Immature natural killer cell (primary cell): Measurements from ENCODE around the gene GHRL. TPM values are rescaled to one million over a fixed set of nuclear protein-coding genes. Genes with fewer than 3 reads are reported as not detected.
"Not testable (repeated sequence)": the region's sequence is repeated elsewhere in the genome, so short reads cannot be mapped to it uniquely, and the experiment has no call there.

ENCODE experiments used
- DNase-seq, 3 donors: peaks; one replicate each; pipeline ENCODE4 v3.0.0; 2022; ENCODE audit warnings: mixed read lengths in 1 of 3
- H3K27ac Mint-ChIP-seq, 6 donors: one replicate each; pipeline ENCODE4 v1.8.0; 2020; ENCODE audit warnings: mixed read lengths in 6 of 6, mild to moderate bottlenecking in 5 of 6, inconsistent platforms in 4 of 6, moderate library complexity in 3 of 6
- H3K27me3 Mint-ChIP-seq, 3 donors: one replicate each; pipeline ENCODE4 v1.8.0; 2020 to 2021; ENCODE audit warnings: low read depth in 3 of 3, mild to moderate bottlenecking in 3 of 3, mixed read lengths in 3 of 3, moderate library complexity in 3 of 3, inconsistent platforms in 1 of 3
- H3K36me3 Mint-ChIP-seq, 3 donors: one replicate each; pipeline ENCODE4 v1.8.0; 2020; ENCODE audit warnings: mixed read lengths in 3 of 3, inconsistent platforms in 2 of 3, mild to moderate bottlenecking in 2 of 3
- H3K4me1 Mint-ChIP-seq, 2 donors: one replicate each; pipeline ENCODE4 v1.8.0; 2020; ENCODE audit warnings: inconsistent platforms in 2 of 2, mild to moderate bottlenecking in 2 of 2, mixed read lengths in 2 of 2, moderate library complexity in 1 of 2
- H3K4me3 Mint-ChIP-seq, 5 donors: one replicate each; pipeline ENCODE4 v1.8.0; 2020; ENCODE audit warnings: mild to moderate bottlenecking in 5 of 5, mixed read lengths in 5 of 5, inconsistent platforms in 3 of 5, moderate library complexity in 3 of 5
- H3K9me3 Mint-ChIP-seq, 6 donors: one replicate each; pipeline ENCODE4 v1.8.0; 2020; ENCODE audit warnings: mild to moderate bottlenecking in 6 of 6, mixed read lengths in 6 of 6, inconsistent platforms in 4 of 6, moderate library complexity in 3 of 6
- polyA plus RNA-seq, 3 donors: library from polyadenylated mRNA; unstranded; fragments of 300-500 nt; fragmentation: Illumina TruSeq; gene quantifications; one replicate each; pipeline ENCODE4 v1.2.3, GENCODE V29; 2021

Gene GHRL
- polyA plus RNA-seq, 3 donors from 2014 or later, result 0.94 to 8.3 (median 1.7) TPM

- H3K4me3 Mint-ChIP-seq, result not testable (repeated sequence)
- peaks cover 0 to 37% (median 3%) of the 10 kb centered on the region in 3 donors for H3K36me3 Mint-ChIP-seq
- peaks cover 48 to 83% of the 10 kb centered on the region in 2 donors for H3K4me1 Mint-ChIP-seq
Measured at GRCh38 chr3:10272476-10272875, 20.3 kb downstream of the GHRL start.

GRCh38 chr3:10269443-10269842, 23.3 kb downstream of the GHRL start:
- Mint-ChIP-seq H3K4me1 (peaks cover 58 to 81% of the 10 kb centered on the region in 2 donors), H3K9me3 (no peaks in the 10 kb centered on the region), H3K36me3 (peaks cover 0 to 40% (median 10%) of the 10 kb centered on the region in 3 donors), H3K4me3 (no peak overlapping the region), H3K27me3 (peaks cover 0 to 6% (median 4%) of the 10 kb centered on the region in 3 donors), H3K27ac (peak overlapping the region in 2 of 6 donors; percentile 45 to 65)
- DNase-seq, result no peak

More at GRCh38 chr3:10272476-10272875, 20.3 kb downstream of the GHRL start:
- peak overlapping the region in 2 of 6 donors; percentile 43 to 58 for H3K27ac Mint-ChIP-seq
- not testable (repeated sequence) for H3K27me3 Mint-ChIP-seq, H3K9me3 Mint-ChIP-seq, DNase-seq

- peaks cover 0 to 43% (median 12%) of the 10 kb centered on the region in 3 donors for H3K36me3 Mint-ChIP-seq
- peaks cover 58 to 81% of the 10 kb centered on the region in 2 donors for H3K4me1 Mint-ChIP-seq
- H3K4me3 Mint-ChIP-seq, result no peak overlapping the region
Measured at GRCh38 chr3:10268930-10269329, 23.8 kb downstream of the GHRL start.

GRCh38 chr3:10268116-10268515, 24.6 kb downstream of the GHRL start:
- Mint-ChIP-seq H3K9me3 (no peaks in the 10 kb centered on the region), H3K36me3 (peaks cover 6 to 48% (median 20%) of the 10 kb centered on the region in 3 donors), H3K4me3 (no peak overlapping the region), H3K27me3 (peaks cover 0 to 6% (median 4%) of the 10 kb centered on the region in 3 donors), H3K4me1 (peaks cover 59 to 81% of the 10 kb centered on the region in 2 donors), H3K27ac (peak overlapping the region in 1 of 6 donors; percentile 31)
- no peak for DNase-seq

More at GRCh38 chr3:10268930-10269329, 23.8 kb downstream of the GHRL start:
- Mint-ChIP-seq H3K27ac (peak overlapping the region in 4 of 6 donors; percentile 31 to 67 (median 50)), H3K27me3 (peaks cover 0 to 6% (median 4%) of the 10 kb centered on the region in 3 donors), H3K9me3 (no peaks in the 10 kb centered on the region)
- no peak for DNase-seq

- not testable (repeated sequence) for H3K9me3 Mint-ChIP-seq, DNase-seq, H3K27me3 Mint-ChIP-seq, H3K4me3 Mint-ChIP-seq
- peaks cover 61 to 87% of the 10 kb centered on the region in 2 donors for H3K4me1 Mint-ChIP-seq
- peaks cover 10 to 52% (median 25%) of the 10 kb centered on the region in 3 donors for H3K36me3 Mint-ChIP-seq
- peak overlapping the region in 4 of 6 donors; percentile 15 to 68 (median 50) for H3K27ac Mint-ChIP-seq
Measured at GRCh38 chr3:10266936-10267335, 25.8 kb downstream of the GHRL start.

- H3K27ac Mint-ChIP-seq, result peak overlapping the region; percentile 5 to 74 (median 36)
- peaks cover 64 to 88% of the 10 kb centered on the region in 2 donors for H3K4me1 Mint-ChIP-seq
- no peaks in the 10 kb centered on the region for H3K9me3 Mint-ChIP-seq
- no peak for DNase-seq
- peaks cover 16 to 57% (median 33%) of the 10 kb centered on the region in 3 donors for H3K36me3 Mint-ChIP-seq
- peak overlapping the region in 3 of 5 donors; percentile 2 to 43 (median 17) for H3K4me3 Mint-ChIP-seq
- H3K27me3 Mint-ChIP-seq, result peaks cover 0 to 6% (median 4%) of the 10 kb centered on the region in 3 donors
Measured at GRCh38 chr3:10265833-10266232, 26.9 kb downstream of the GHRL start.

GRCh38 chr3:10263646-10264363, 28.9 kb downstream of the GHRL start:
- peak; percentile 19 to 45 (median 27) for DNase-seq
- Mint-ChIP-seq H3K27ac (peak overlapping the region; percentile 73 to 89 (median 82)), H3K4me1 (peaks cover 74 to 93% of the 10 kb centered on the region in 2 donors), H3K27me3 (peaks cover 0 to 6% (median 5%) of the 10 kb centered on the region in 3 donors), H3K9me3 (no peaks in the 10 kb centered on the region), H3K36me3 (peaks cover 17 to 58% (median 41%) of the 10 kb centered on the region in 3 donors), H3K4me3 (peak overlapping the region; percentile 3 to 68 (median 34))

- Mint-ChIP-seq H3K4me1 (peaks cover 70 to 88% of the 10 kb centered on the region in 2 donors), H3K27me3 (peaks cover 0 to 6% (median 5%) of the 10 kb centered on the region in 3 donors), H3K27ac (peak overlapping the region; percentile 28 to 81 (median 67)), H3K36me3 (peaks cover 17 to 49% (median 35%) of the 10 kb centered on the region in 3 donors), H3K4me3 (peak overlapping the region in 1 of 5 donors; percentile 19), H3K9me3 (no peaks in the 10 kb centered on the region)
- no peak for DNase-seq
Measured at GRCh38 chr3:10262027-10262426, 30.7 kb downstream of the GHRL start.

- Mint-ChIP-seq H3K9me3 (no peaks in the 10 kb centered on the region), H3K27ac (peak overlapping the region; percentile 33 to 75 (median 71)), H3K36me3 (peaks cover 21 to 45% (median 39%) of the 10 kb centered on the region in 3 donors), H3K4me1 (peaks cover 71 to 89% of the 10 kb centered on the region in 2 donors), H3K27me3 (peaks cover 0 to 8% (median 6%) of the 10 kb centered on the region in 3 donors), H3K4me3 (no peak overlapping the region)
- DNase-seq, result no peak
Measured at GRCh38 chr3:10260211-10260701, 32.5 kb downstream of the GHRL start.

- Mint-ChIP-seq H3K27me3 (peaks cover 0 to 5% (median 5%) of the 10 kb centered on the region in 3 donors), H3K27ac (peak overlapping the region; percentile 33 to 75 (median 69)), H3K9me3 (no peaks in the 10 kb centered on the region), H3K36me3 (peaks cover 21 to 45% (median 39%) of the 10 kb centered on the region in 3 donors), H3K4me3 (no peak overlapping the region), H3K4me1 (peaks cover 73 to 92% of the 10 kb centered on the region in 2 donors)
- no peak for DNase-seq
Measured at GRCh38 chr3:10259798-10260197, 32.9 kb downstream of the GHRL start.

GRCh38 chr3:10259036-10259435, 33.7 kb downstream of the GHRL start:
- Mint-ChIP-seq H3K27ac (peak overlapping the region; percentile 51 to 77 (median 74)), H3K27me3 (peaks cover 0 to 5% (median 2%) of the 10 kb centered on the region in 3 donors), H3K4me1 (peaks cover 74 to 92% of the 10 kb centered on the region in 2 donors), H3K9me3 (no peaks in the 10 kb centered on the region), H3K4me3 (no peak overlapping the region), H3K36me3 (peaks cover 21 to 49% (median 38%) of the 10 kb centered on the region in 3 donors)
- DNase-seq, result no peak

- no peak overlapping the region for H3K4me3 Mint-ChIP-seq
Measured at GRCh38 chr3:10255835-10256234, 36.9 kb downstream of the GHRL start.

GRCh38 chr3:10253731-10254130, 39.0 kb downstream of the GHRL start:
- Mint-ChIP-seq H3K4me1 (peaks cover 78 to 90% of the 10 kb centered on the region in 2 donors), H3K27ac (peak overlapping the region in 5 of 6 donors; percentile 6 to 73 (median 45)), H3K9me3 (no peaks in the 10 kb centered on the region), H3K36me3 (peaks cover 9 to 29% (median 15%) of the 10 kb centered on the region in 3 donors), H3K27me3 (peaks cover 1 to 6% (median 2%) of the 10 kb centered on the region in 3 donors), H3K4me3 (peak overlapping the region in 1 of 5 donors; percentile 0)
- DNase-seq, result no peak

More at GRCh38 chr3:10255835-10256234, 36.9 kb downstream of the GHRL start:
- Mint-ChIP-seq H3K27ac (peak overlapping the region in 5 of 6 donors; percentile 24 to 69 (median 53)), H3K4me1 (peaks cover 76 to 90% of the 10 kb centered on the region in 2 donors), H3K27me3 (peaks cover 0 to 5% (median 2%) of the 10 kb centered on the region in 3 donors), H3K9me3 (no peaks in the 10 kb centered on the region), H3K36me3 (peaks cover 10 to 38% (median 22%) of the 10 kb centered on the region in 3 donors)
- DNase-seq, result no peak
